PFSK-1 (cell line): ENCODE data around the gene FGF19.

Experiments
- FOXP2 ChIP-seq: optimal IDR thresholded peaks from 2 replicates; pipeline ENCODE3; 2011; ENCODE audit warnings: borderline replicate concordance, control low read depth, inconsistent platforms; ENCODE audit not compliant: insufficient read depth; ENCODE audit errors: extremely low read length, extremely low read depth
- POLR2AphosphoS5 ChIP-seq: IDR thresholded peaks from 2 replicates; pipeline ENCODE4 v1.6.1; 2012; ENCODE audit warnings: low read depth, mild to moderate bottlenecking, control low read depth, low read length, moderate library complexity
- REST ChIP-seq, 2 experiments: IDR thresholded peaks; 2 replicates each; pipeline versions ENCODE4 v1.6.1 to v1.8.0; 2011 to 2012; ENCODE audit warnings: low read depth in 2 of 2, low read length in 2 of 2, control low read depth in 1 of 2, inconsistent platforms in 1 of 2, mild to moderate bottlenecking in 1 of 2, moderate library complexity in 1 of 2; ENCODE audit not compliant: insufficient read depth in 1 of 2
- SIN3A ChIP-seq: IDR thresholded peaks from 2 replicates; pipeline ENCODE4 v1.6.1; 2012; ENCODE audit warnings: mild to moderate bottlenecking, low read length, moderate library complexity, borderline replicate concordance; ENCODE audit not compliant: insufficient read depth
- TAF1 ChIP-seq: IDR thresholded peaks from 2 replicates; pipeline ENCODE4 v1.6.1; 2012; ENCODE audit warnings: low read length, control low read depth, borderline replicate concordance; ENCODE audit not compliant: insufficient read depth

FGF19 gene

GRCh38 chr11:69684651-69685050, 19.2 kb downstream of the FGF19 start:
- TF ChIP-seq SIN3A (no peak), FOXP2 (no peak), REST (IDR thresholded peaks at IDR 0.05; ENCODE audit: insufficient read depth in 1 of 2, low read depth in 2 of 2, low read length in 2 of 2) (no peak), TAF1 (no peak), POLR2AphosphoS5 (no peak)

GRCh38 chr11:69683764-69684333, 20.0 kb downstream of the FGF19 start:
- no peak for TF ChIP-seq FOXP2

DNA sequence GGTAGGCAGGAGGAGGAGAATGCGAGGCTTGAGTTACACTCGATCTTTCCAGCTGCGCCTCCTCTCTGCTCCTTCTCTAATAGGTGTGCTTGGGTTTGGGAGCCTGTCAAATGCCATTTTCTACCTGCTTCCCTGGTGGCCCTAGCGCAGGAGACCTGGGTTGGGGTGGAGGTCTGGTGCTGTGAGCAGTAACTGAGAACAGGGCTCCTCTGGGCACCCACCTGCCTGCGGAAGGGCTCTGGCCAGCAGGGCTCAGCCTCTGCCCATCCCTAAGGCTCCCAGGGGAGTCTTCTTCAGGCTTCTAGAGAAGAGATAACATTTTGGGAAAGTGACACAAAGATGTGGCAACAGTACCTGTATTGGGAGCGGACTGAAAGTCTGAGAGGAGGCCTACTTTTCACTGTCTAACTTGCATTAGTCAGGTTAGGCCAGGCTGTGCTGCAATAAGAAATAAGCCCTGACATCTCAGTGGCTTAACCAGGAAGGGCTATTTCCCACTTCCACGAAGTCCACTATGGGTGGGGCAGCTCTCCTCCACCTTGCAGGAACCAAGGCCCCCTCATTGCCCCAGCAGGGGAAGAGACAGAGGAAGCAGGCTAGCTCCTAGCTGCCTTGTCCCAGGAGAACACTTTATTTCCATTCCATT, 21.0 kb downstream of the FGF19 start:
- TF ChIP-seq SIN3A (no peak), REST (IDR thresholded peaks at IDR 0.05; ENCODE audit: insufficient read depth in 1 of 2, low read depth in 2 of 2, low read length in 2 of 2) (no peak), POLR2AphosphoS5 (no peak), TAF1 (no peak), FOXP2 (no peak)

GRCh38 chr11:69682221-69682620, 21.6 kb downstream of the FGF19 start:
- TF ChIP-seq REST (IDR thresholded peaks at IDR 0.05; ENCODE audit: insufficient read depth in 1 of 2, low read depth in 2 of 2, low read length in 2 of 2) (no peak), POLR2AphosphoS5 (no peak), SIN3A (no peak), TAF1 (no peak), FOXP2 (no peak)

DNA sequence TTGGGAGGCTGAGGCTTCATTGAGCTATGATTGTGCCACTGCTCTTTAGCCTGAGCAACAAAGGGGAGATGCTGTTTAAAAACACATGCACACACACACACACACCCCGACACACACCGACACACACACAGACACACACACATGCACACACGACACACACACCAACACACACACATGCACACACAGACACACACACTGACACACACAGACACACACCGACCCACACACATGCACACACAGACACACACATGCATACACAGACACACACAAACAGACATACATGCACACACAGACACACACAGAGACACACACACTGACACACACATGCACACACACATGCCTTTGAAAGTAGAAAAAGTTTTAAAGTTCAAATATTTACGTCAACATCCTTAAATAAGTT, 23.1 kb downstream of the FGF19 start:
- TF ChIP-seq REST (IDR thresholded peaks at IDR 0.05; ENCODE audit: insufficient read depth in 1 of 2, low read depth in 2 of 2, low read length in 2 of 2) (no peak), TAF1 (no peak), POLR2AphosphoS5 (no peak), SIN3A (no peak), FOXP2 (no peak)
